Measurements from ENCODE around the gene SPNS1. TPM values are rescaled to one million over a fixed set of nuclear protein-coding genes. Genes with fewer than 3 reads are reported as not detected.

The SPNS1 gene
- total RNA-seq, 1 experiment from 2014 or later: 79.1 TPM

DNA sequence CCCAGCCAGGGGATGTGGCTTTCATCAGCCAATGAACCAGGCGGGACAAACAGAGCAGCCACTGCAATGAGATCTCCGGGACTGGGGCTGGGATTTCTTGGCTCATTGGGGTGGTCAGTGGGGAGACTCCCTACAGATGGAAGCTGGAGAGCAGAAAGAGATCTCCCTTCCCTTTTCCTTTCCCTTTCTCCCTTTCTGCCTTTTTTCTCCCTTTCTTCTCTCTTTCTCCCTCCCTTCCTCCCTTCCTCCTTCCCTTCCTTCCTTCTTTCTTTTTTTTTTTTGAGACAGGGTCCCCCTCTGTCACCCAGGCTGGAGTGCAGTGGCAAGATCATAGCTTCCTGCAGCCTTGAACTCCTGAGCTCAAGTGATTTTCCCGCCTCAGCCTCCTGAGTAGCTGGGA, 24.3 kb downstream of the SPNS1 start:
- DNase-seq (ENCODE audit: low read depth, low spot score) (no peak), ATAC-seq (no peak)
- H3K9me3 ChIP-seq (ENCODE audit: control insufficient read depth, insufficient read depth, low read depth, low read length): no peaks in the 10 kb centered on the region
- H3K27ac ChIP-seq (ENCODE audit: low read length): no peak overlapping the region
- no peaks in the 10 kb centered on the region for H3K27me3 ChIP-seq (ENCODE audit: control insufficient read depth, insufficient read depth, low read length)
- ChIA-PET POLR2A (interaction anchor here (1.0 kb wide), 1 partner anchor 15 kb away, joined by 3 read pairs; no protein-coding TSS in a partner anchor), CTCF (interaction anchor here (0.7 kb wide), 1 partner anchor 16 kb away, joined by 3 read pairs; no protein-coding TSS in a partner anchor)
- no peaks in the 10 kb centered on the region for H3K36me3 ChIP-seq (ENCODE audit: control insufficient read depth, insufficient read depth, low read length)
- in situ Hi-C loops (cut with HindIII; ENCODE audit: low pct_unique_long_range_greater_than_20kb, low sequenced_read_pairs): no loop called here
- no TSS peak for BruUV-seq (replicated peaks)
- no peaks in the 10 kb centered on the region for H3K4me1 ChIP-seq (ENCODE audit: control insufficient read depth, insufficient read depth, low read length)
- no peak overlapping the region for H3K4me3 ChIP-seq (ENCODE audit: low read depth in 2 of 2, low read length in 2 of 2)
- intact Hi-C loops (cut with micrococcal nuclease; ENCODE audit: unreplicated experiment): no loop called here
- TF ChIP-seq, protein P1, sequence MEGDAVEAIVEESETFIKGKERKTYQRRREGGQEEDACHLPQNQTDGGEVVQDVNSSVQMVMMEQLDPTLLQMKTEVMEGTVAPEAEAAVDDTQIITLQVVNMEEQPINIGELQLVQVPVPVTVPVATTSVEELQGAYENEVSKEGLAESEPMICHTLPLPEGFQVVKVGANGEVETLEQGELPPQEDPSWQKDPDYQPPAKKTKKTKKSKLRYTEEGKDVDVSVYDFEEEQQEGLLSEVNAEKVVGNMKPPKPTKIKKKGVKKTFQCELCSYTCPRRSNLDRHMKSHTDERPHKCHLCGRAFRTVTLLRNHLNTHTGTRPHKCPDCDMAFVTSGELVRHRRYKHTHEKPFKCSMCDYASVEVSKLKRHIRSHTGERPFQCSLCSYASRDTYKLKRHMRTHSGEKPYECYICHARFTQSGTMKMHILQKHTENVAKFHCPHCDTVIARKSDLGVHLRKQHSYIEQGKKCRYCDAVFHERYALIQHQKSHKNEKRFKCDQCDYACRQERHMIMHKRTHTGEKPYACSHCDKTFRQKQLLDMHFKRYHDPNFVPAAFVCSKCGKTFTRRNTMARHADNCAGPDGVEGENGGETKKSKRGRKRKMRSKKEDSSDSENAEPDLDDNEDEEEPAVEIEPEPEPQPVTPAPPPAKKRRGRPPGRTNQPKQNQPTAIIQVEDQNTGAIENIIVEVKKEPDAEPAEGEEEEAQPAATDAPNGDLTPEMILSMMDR (IDR thresholded peaks at IDR 0.05): no peak

DNA sequence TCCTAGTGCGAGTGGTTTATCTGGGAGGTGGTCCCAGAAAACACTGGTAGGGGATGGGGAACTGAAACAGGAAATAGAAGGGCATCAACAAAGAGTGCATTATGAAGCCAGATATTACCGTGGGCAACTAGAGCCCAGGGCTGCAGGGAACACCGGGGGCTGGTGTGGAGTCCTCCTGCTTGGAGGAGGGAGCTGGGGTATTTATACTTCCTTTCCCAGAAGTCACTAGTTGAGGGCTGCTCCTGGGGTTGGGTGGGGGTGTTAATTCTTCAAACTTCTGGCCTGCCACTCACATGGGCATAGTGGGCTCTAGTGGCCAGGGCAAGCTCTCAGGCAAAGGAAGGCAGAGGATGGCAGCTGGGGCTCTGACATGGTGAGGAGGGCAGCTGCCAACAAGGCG, 25.0 kb downstream of the SPNS1 start:
- Histone ChIP-seq H3K4me1 (ENCODE audit: control insufficient read depth, insufficient read depth, low read length) (no peaks in the 10 kb centered on the region), H3K36me3 (ENCODE audit: control insufficient read depth, insufficient read depth, low read length) (no peaks in the 10 kb centered on the region), H3K4me3 (ENCODE audit: low read depth in 2 of 2, low read length in 2 of 2) (no peak overlapping the region), H3K9me3 (ENCODE audit: control insufficient read depth, insufficient read depth, low read depth, low read length) (no peaks in the 10 kb centered on the region), H3K27me3 (ENCODE audit: control insufficient read depth, insufficient read depth, low read length) (no peaks in the 10 kb centered on the region), H3K27ac (ENCODE audit: low read length) (no peak overlapping the region)
- in situ Hi-C loops (cut with HindIII; ENCODE audit: low pct_unique_long_range_greater_than_20kb, low sequenced_read_pairs): no loop called here
- DNase-seq (ENCODE audit: low read depth, low spot score) (no peak), ATAC-seq (no peak)
- no TSS peak for BruUV-seq (replicated peaks)
- intact Hi-C loops (cut with micrococcal nuclease; ENCODE audit: unreplicated experiment): no loop called here
- ChIA-PET CTCF (no interaction called here), POLR2A (interaction anchor here (1.0 kb wide), 1 partner anchor 14 kb away, joined by 3 read pairs; no protein-coding TSS in a partner anchor)
- TF ChIP-seq, protein P2, sequence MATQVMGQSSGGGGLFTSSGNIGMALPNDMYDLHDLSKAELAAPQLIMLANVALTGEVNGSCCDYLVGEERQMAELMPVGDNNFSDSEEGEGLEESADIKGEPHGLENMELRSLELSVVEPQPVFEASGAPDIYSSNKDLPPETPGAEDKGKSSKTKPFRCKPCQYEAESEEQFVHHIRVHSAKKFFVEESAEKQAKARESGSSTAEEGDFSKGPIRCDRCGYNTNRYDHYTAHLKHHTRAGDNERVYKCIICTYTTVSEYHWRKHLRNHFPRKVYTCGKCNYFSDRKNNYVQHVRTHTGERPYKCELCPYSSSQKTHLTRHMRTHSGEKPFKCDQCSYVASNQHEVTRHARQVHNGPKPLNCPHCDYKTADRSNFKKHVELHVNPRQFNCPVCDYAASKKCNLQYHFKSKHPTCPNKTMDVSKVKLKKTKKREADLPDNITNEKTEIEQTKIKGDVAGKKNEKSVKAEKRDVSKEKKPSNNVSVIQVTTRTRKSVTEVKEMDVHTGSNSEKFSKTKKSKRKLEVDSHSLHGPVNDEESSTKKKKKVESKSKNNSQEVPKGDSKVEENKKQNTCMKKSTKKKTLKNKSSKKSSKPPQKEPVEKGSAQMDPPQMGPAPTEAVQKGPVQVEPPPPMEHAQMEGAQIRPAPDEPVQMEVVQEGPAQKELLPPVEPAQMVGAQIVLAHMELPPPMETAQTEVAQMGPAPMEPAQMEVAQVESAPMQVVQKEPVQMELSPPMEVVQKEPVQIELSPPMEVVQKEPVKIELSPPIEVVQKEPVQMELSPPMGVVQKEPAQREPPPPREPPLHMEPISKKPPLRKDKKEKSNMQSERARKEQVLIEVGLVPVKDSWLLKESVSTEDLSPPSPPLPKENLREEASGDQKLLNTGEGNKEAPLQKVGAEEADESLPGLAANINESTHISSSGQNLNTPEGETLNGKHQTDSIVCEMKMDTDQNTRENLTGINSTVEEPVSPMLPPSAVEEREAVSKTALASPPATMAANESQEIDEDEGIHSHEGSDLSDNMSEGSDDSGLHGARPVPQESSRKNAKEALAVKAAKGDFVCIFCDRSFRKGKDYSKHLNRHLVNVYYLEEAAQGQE (IDR thresholded peaks at IDR 0.05; ENCODE audit: insufficient read depth in 1 of 2, low read depth in 2 of 2, low read length in 1 of 2): no peak
- TF ChIP-seq, protein P1 (IDR thresholded peaks at IDR 0.05): no peak
- TF ChIP-seq TCF7L2 (IDR thresholded peaks at IDR 0.05; ENCODE audit: low read depth, low read length) (no peak), SIN3A (IDR thresholded peaks at IDR 0.05; ENCODE audit: borderline replicate concordance, insufficient read depth, low read depth, low read length) (no peak), POLR2AphosphoS5 (IDR thresholded peaks at IDR 0.05; ENCODE audit: low read depth, low read length) (no peak)
